ENCODE data around the gene DEPDC4.
A peak's percentile ranks its signal among the peaks of the same experiment; 100 is the strongest.
"Not testable (repeated sequence)": the region's sequence is repeated elsewhere in the genome, so short reads cannot be mapped to it uniquely, and the experiment has no call there.

DEPDC4 gene

DNA sequence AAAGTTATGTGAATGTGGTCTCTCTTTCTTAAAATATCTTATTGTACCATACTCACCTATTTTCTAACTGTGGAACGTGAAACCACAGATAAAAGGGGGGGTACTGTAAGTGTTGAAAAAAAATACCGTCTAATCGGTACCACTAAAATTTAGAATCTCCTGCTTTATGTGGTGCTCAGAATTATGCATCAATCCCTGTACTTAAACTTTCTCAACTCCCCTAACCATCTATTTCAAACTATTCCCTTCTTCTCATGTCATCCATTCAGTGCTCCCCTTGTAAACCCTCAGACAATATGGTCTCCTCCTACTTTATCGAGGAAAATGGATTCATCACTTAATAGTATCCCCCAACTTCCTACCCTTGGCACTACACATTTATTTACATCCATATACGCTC lies 23.7 kb downstream of the DEPDC4 start:
- FAIRE-seq (no peak), DNase-seq (ENCODE audit: insufficient read length, low spot score) (no peak)
- TF ChIP-seq POLR2A (IDR thresholded peaks at IDR 0.05; ENCODE audit: low read depth, low read length) = no peak

DNA sequence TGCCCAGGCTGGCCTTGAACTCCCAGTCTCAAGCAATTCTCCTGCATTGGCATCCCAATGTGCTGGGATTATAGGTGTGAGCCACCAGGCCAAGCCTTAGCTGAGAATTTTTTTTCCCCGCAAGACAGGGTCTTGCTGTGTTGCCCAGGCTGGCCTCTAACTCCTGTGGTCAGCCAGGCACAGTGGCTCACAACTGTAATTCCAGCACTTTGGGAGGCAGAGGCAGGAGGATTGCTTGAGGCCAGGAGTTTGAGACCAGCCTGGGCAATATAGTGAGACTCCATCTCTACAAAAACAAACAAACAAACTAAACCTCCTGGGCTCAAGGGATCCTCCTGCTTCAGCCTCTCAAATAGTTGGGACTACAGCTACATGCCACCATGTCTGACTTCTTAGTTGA lies 27.3 kb downstream of the DEPDC4 start:
- no peak for FAIRE-seq
- DNase-seq (ENCODE audit: insufficient read length, low spot score) = no peak
- TF ChIP-seq POLR2A (IDR thresholded peaks at IDR 0.05; ENCODE audit: low read depth, low read length) = no peak

DNA sequence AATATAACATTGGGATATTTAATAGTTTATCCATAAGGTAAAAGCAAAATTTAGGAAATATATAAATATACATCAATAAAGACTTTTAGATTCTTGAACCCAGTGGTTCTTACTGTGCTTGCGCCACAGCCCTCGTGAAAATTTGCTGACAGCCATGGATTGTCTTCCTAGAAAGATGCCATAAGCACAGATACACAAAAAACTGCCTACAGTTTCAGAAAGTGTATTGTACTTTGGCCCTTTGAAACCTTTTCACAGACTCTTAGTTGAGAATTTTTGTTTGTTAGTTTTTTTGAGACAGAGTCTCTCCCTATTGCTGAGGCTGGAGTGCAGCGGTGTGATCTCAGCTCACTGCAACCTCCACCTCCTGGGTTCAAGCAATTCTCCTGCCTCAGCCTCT lies 28.1 kb downstream of the DEPDC4 start:
- FAIRE-seq = no peak
- TF ChIP-seq POLR2A (IDR thresholded peaks at IDR 0.05; ENCODE audit: low read depth, low read length) = no peak
- DNase-seq (ENCODE audit: insufficient read length, low spot score) = no peak

DNA sequence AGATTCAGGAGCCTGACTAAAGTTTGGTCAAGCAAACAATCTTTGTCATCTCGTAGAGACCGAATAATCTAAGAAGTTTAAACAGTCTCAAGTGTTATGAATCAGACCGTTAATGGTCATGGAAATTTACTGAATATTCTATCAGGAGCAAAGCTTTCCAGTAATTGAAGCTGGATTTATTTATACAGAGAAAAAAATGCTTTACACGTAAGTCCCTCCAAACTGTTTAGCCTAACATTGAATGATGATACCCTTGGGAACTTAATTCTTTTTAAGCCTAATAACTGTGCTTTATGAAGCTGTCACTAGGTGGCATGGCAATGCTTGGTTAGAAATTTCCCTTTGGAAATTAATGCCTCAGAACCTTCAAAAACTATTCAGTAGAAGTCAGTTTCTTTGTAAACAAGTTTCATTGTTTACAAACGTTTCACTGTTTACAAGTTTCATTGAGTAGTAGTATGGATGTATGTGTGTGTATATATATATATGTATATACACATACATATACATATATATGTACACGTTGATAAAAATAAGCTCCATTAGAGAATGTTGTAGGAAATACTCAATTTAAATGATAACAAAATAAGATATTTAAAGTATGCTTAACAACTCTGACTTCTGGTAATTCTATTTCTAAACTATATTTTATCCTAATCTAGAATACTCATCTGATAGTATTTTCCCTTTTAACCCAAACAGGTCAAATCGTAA lies 32.1 kb downstream of the DEPDC4 start:
- no peak for TF ChIP-seq POLR2A (IDR thresholded peaks at IDR 0.05; ENCODE audit: low read depth, low read length)
- DNase-seq (ENCODE audit: insufficient read length, low spot score) = peak; percentile 9
- FAIRE-seq = peak; percentile 61

DNA sequence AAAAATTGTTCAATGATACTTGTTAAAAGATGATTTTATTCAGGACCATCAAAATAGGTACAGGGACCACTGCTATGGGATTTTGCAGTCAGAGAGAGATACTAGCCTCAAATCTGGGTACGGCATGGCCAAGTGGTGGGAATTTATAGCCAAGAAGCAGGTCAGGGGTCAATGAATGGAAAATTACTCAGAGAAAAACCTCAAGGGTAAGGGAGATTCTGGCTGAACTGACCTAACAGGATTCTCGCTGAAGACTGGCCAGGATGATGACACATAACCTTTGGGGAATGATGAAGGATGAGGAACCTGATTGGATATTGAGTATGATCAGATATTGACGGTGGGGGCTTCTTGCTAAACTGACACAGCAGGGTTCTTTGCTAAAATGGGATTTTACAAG lies 32.7 kb downstream of the DEPDC4 start:
- no peak for TF ChIP-seq POLR2A (IDR thresholded peaks at IDR 0.05; ENCODE audit: low read depth, low read length)
- no peak for DNase-seq (ENCODE audit: insufficient read length, low spot score)
- peak; percentile 43 for FAIRE-seq

DNA sequence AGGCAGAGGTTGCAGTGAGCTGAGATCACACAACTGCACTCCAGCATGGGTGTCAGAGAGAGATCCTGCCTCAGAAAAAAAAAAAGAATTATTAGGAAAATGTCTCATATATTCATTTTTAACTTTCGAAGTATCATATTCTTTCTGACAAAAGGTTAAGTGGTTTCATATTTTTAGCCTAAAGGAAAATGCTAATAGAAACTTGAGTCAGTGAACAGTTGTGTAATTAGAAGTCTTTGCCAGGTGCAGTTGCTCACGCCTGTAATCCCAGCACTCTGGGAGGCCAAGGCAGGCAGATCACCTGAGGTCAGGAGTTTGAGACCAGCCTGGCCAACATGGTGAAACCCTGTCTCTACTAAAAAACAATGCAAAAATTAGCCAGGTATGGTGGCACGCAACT lies 35.0 kb downstream of the DEPDC4 start:
- DNase-seq (ENCODE audit: insufficient read length, low spot score); FAIRE-seq: not testable (repeated sequence)

DNA sequence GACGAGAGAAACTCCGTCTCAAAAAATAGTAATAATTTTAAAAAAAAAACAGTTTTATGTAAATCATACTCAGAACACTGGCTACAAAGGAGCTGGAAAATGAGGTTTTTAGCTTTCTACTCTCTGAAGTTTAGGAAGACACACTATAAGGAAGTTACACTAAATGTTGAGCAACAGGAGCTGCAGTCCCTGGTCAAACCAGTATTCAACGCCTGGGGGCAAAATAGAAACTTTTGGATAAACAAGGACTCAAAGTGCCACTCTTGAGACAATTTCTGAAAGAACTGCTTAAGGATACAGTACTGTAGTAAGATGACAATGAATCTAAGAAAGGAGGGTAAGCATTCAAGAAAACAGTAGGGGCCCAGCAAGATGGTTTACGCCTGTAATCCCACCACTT lies 37.0 kb downstream of the DEPDC4 start:
- no peak for FAIRE-seq
- no peak for TF ChIP-seq POLR2A (IDR thresholded peaks at IDR 0.05; ENCODE audit: low read depth, low read length)
- no peak for DNase-seq (ENCODE audit: insufficient read length, low spot score)

DNA sequence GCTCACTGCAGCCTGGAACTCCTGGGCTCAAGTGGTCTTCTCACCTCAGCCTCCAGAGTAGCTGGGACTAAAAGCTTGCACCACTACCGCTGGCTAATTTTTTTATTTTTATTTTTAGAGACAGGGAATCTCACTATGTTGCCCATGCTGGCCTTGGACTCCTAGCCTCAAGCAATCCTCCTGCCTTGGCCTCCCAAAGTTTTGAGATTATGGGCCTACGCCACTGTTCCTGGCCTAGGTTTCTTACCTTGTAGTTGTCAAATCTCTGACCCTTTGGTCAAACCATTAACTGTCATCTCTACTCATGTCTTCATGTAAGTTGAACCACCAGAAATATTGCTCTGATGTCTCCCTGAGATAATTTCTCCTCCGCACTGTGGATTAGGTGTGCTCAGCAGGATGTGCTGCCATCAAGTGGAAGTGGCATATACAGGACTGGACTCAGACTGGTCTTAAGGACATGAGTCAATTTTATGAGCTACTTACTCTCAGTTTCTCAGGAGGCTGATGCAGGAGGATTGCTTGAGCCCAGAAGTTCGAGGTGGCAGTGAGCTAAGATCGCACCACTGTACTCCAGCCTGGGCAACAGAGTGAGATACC lies 37.7 kb downstream of the DEPDC4 start:
- FAIRE-seq (peak; percentile 87), DNase-seq (ENCODE audit: insufficient read length, low spot score) (no peak)
- TF ChIP-seq POLR2A (IDR thresholded peaks at IDR 0.05; ENCODE audit: low read depth, low read length) = no peak

DNA sequence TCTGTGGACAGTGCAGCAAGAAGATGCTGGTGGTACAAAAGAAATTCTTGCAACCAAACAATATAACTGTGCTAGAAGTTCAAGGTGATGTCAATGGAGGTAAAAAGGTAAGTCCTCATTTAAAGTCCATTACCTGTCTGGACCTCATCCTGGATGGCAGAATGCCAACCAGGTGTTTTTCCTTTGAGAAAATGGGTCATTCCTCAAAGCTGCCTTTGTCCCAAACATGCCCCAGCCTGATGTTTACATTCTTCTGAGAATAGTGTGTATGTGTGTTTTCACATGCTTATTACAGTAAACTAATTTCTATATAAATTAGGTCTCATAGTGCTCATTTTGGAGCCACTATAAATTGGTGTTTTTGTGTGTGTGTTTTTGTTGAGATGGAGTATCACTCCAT lies 41.4 kb downstream of the DEPDC4 start:
- TF ChIP-seq POLR2A (IDR thresholded peaks at IDR 0.05; ENCODE audit: low read depth, low read length) = no peak
- FAIRE-seq (no peak), DNase-seq (ENCODE audit: insufficient read length, low spot score) (no peak)

DNA sequence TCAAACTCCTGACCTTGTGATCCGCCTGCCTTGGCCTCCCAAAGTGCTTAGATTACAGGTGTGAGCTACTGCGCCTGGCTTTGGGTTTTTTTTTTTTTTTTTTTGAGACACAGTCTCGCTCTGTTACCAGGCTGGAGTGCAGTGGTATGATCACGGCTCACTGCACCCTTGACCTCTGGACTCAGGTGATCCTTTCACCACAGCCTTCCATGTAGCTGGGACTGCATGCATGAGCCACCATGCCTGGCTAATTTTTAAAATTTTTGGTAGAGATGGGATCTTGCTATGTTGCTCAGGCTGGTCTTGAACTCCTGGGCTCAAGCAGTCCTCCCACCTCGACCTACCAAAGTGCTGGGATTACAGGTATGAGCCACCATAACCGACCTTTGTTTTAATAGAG lies 44.7 kb downstream of the DEPDC4 start:
- FAIRE-seq = not testable (repeated sequence)

DNA sequence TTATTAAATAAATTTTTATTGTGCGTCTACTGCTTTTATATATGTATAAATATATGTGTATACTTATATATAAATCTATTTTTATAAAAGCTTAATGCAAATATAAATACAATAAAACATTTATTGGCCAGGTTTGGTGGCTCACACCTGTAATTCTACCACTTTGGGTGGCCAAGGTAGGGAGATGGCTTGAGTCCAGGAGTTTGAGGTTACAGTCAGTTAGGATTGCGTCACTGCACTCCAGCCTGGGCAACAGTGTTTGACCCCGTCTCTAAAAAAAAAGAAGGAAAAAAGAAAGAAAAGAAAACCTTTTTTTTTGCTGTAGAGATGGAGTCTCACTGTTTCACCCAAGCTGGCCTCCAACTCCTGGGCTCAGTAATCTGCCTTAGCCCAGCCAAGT lies 45.4 kb downstream of the DEPDC4 start:
- DNase-seq (ENCODE audit: insufficient read length, low spot score) (no peak), FAIRE-seq (no peak)
- no peak for TF ChIP-seq POLR2A (IDR thresholded peaks at IDR 0.05; ENCODE audit: low read depth, low read length)

More for the DNA sequence above, 44.7 kb downstream of the DEPDC4 start:
- not testable (repeated sequence) for DNase-seq (ENCODE audit: insufficient read length, low spot score)

DNA sequence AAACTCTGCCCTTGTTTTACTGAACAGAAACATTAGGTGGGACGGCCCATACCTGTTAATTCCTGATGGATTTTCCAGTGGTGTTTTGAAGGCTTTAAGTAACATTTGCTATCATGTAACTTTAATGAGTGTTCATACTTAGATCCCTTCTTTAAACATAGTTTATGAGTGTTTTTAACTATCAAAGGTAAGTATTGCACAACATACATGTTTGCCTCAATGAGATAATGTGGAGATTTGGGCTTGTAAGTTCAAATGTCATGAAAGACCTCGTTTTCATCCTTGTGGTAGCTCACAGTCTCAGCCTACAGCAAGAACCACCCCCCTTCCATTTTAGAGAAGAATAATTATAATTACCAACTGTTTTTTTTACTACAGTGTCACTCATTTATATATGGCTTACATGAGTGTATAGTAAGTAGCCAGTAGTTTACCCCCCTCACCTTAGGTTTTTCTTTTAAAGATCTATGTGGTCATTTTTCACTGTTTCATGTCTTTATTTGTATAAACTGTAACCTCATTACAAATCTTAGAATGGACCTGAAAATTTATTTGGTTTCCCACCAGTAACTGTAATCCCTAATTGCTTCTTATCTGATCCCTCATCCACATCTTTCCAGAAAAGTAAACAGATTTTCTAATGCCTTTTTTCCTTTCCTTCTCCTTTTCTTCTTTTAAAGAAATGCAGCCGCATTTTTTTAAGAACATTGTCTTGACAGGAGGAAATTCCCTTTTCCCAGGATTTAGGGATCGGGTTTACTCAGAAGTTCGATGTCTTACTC lies 47.4 kb downstream of the DEPDC4 start:
- TF ChIP-seq POLR2A (IDR thresholded peaks at IDR 0.05; ENCODE audit: low read depth, low read length) = no peak
- no peak for FAIRE-seq
- no peak for DNase-seq (ENCODE audit: insufficient read length, low spot score)

DNA sequence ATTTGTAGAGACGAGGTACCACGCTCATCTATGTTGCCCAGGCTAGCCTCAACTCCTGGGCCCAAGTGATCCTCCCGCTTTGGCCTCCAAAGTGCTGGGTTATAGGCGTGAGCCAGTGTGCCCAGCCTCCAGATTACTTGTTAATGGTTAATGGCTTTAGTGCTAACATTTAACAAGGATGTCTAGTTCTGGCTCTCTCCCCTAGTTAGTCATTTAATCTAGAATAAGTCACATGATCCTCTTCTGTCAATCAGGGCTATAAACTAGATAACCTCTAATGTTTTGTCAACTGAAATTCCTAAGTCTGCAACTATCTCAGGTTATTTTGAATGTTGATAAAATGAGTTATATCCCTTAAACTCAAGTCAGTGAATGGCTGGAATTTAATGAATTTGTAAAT lies 50.5 kb downstream of the DEPDC4 start:
- no peak for DNase-seq (ENCODE audit: insufficient read length, low spot score)
- no peak for TF ChIP-seq POLR2A (IDR thresholded peaks at IDR 0.05; ENCODE audit: low read depth, low read length)
- no peak for FAIRE-seq

DNA sequence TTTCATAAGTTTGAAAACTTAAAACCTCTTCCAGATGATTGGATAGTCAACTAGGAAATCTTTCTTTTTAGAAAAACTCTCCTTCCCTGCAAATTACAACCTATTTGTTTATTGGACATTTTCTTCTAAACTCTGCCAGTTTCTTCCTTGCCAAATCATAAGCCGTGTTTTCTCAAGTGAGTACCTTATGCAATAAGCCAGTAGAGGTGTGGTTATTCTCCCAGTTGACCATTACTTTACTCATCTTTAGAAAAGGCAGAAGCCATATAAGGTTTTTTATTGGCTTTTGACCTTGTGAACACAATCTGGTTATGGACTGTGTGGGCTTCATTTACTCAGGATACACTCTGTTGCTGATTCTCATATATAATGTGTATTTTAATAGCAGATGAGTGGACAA lies 51.7 kb downstream of the DEPDC4 start:
- no peak for TF ChIP-seq POLR2A (IDR thresholded peaks at IDR 0.05; ENCODE audit: low read depth, low read length)
- DNase-seq (ENCODE audit: insufficient read length, low spot score) (no peak), FAIRE-seq (no peak)

DNA sequence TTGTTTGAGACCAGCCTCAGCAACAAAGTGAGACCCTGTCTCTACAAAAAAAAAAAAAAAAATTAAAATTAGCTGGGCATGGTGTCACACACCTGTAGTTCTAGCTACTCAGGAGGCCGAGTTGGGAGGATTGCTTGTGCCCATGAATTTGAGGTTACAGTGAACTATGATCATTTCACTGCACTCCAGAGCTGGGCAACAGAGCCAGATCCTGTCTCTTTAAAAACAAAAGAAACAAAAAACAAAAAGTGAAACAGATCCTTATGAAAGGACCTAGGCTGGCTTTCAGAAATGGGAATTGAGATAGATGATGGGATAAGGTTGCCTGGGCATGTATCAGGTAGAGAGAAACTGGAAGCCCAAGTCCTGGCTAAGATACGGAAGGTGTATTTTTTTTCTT lies 52.4 kb downstream of the DEPDC4 start:
- no peak for TF ChIP-seq POLR2A (IDR thresholded peaks at IDR 0.05; ENCODE audit: low read depth, low read length)
- no peak for DNase-seq (ENCODE audit: insufficient read length, low spot score)
- FAIRE-seq = no peak

Data from H54 (cell line).